MM.1S (cell line): Measurements from ENCODE around the gene CCDC154.

Source experiments
- DNase-seq: peaks from one replicate; pipeline ENCODE4 v3.0.0-alpha.2; 2015
- H2AFZ ChIP-seq: fragments of 300-600 bp; sonication (generic); 2 replicates; pipeline ENCODE4 v1.6.0; 2016; ENCODE audit warnings: antibody characterized with exemption, low read length
- H3F3A ChIP-seq: fragments of 300-600 bp; sonication (generic); 2 replicates; pipeline ENCODE4 v1.6.1; 2016; ENCODE audit warnings: mild to moderate bottlenecking, antibody characterized with exemption, low read length, moderate library complexity, mixed read lengths; ENCODE audit not compliant: insufficient read depth
- H3K27ac ChIP-seq: fragments of 300-600 bp; sonication (generic); 2 replicates; pipeline ENCODE4 v1.5.1; 2016; ENCODE audit warnings: mild to moderate bottlenecking, low read length
- H3K27me3 ChIP-seq: fragments of 300-600 bp; sonication (generic); replicated peaks from 2 replicates; pipeline ENCODE4 v1.6.0; 2016; ENCODE audit warnings: low read length; ENCODE audit not compliant: insufficient read depth
- H3K36me3 ChIP-seq: fragments of 300-600 bp; sonication (generic); replicated peaks from 2 replicates; pipeline ENCODE4 v1.6.1; 2016; ENCODE audit warnings: mild to moderate bottlenecking, low read length, mixed read lengths; ENCODE audit not compliant: insufficient read depth
- H3K4me1 ChIP-seq: fragments of 300-600 bp; sonication (generic); 2 replicates; pipeline ENCODE4 v1.6.1; 2016; ENCODE audit warnings: low read length, mixed read lengths
- H3K4me2 ChIP-seq: fragments of 300-600 bp; sonication (generic); 2 replicates; pipeline ENCODE4 v1.6.0; 2016; ENCODE audit warnings: low read depth, low read length
- H3K4me3 ChIP-seq: fragments of 300-600 bp; sonication (generic); 2 replicates; pipeline ENCODE4 v1.5.1; 2016; ENCODE audit warnings: low read length, mixed read lengths
- H3K79me2 ChIP-seq: fragments of 300-600 bp; sonication (generic); 2 replicates; pipeline ENCODE4 v1.6.1; 2016; ENCODE audit warnings: mixed run types, low read length, mixed read lengths
- H3K9ac ChIP-seq: fragments of 300-600 bp; sonication (generic); 2 replicates; pipeline ENCODE4 v1.6.1; 2016; ENCODE audit warnings: low read length, mixed read lengths
- H3K9me2 ChIP-seq: fragments of 300-600 bp; sonication (generic); replicated peaks from 2 replicates; pipeline ENCODE4 v1.6.1; 2016; ENCODE audit warnings: mild to moderate bottlenecking, low read length, mixed read lengths; ENCODE audit not compliant: insufficient read depth
- H3K9me3 ChIP-seq: fragments of 300-600 bp; sonication (generic); replicated peaks from 2 replicates; pipeline ENCODE4 v1.6.1; 2016; ENCODE audit warnings: mild to moderate bottlenecking, low read length, mixed read lengths; ENCODE audit not compliant: insufficient read depth
- H4K20me1 ChIP-seq: fragments of 300-600 bp; sonication (generic); 2 replicates; pipeline ENCODE4 v1.6.1; 2016; ENCODE audit warnings: mild to moderate bottlenecking, low read length, moderate library complexity, mixed read lengths; ENCODE audit not compliant: insufficient read depth
- CTCF ChIP-seq: fragments of 300-600 bp; sonication (generic); IDR thresholded peaks from 2 replicates; pipeline ENCODE4 v1.5.1; 2016; ENCODE audit warnings: antibody characterized with exemption, low read length, mixed read lengths
- EZH2 ChIP-seq: fragments of 300-600 bp; sonication (generic); optimal IDR thresholded peaks from 2 replicates; pipeline ENCODE3; 2017; ENCODE audit warnings: low read depth, mild to moderate bottlenecking, antibody characterized with exemption, low read length, mixed read lengths
- EZH2phosphoT487 ChIP-seq: fragments of 300-600 bp; sonication (generic); IDR thresholded peaks from 2 replicates; pipeline ENCODE4 v1.6.1; 2018; ENCODE audit warnings: antibody characterized with exemption, low read length

CCDC154 gene

GRCh38 chr16:1455190-1456171, 11.1 kb upstream of the CCDC154 start:
- Histone ChIP-seq H2AFZ (no peak overlapping the region), H3K9ac (no peak overlapping the region), H4K20me1 (no peaks in the 10 kb centered on the region), H3K79me2 (no peaks in the 10 kb centered on the region), H3K4me1 (no peaks in the 10 kb centered on the region), H3K27me3 (no peaks in the 10 kb centered on the region), H3K4me2 (no peak overlapping the region), H3K4me3 (no peak overlapping the region), H3K36me3 (no peaks in the 10 kb centered on the region), H3K9me3 (no peaks in the 10 kb centered on the region), H3K9me2 (no peaks in the 10 kb centered on the region), H3F3A (no peaks in the 10 kb centered on the region), H3K27ac (no peak overlapping the region)
- no peak for TF ChIP-seq EZH2phosphoT487
- TF ChIP-seq EZH2: no peak
- TF ChIP-seq CTCF: no peak
- no peak for DNase-seq

- no peaks in the 10 kb centered on the region for H3F3A ChIP-seq
- H3K36me3 ChIP-seq: no peaks in the 10 kb centered on the region
- H3K27me3 ChIP-seq: no peaks in the 10 kb centered on the region
- H3K9me3 ChIP-seq: no peaks in the 10 kb centered on the region
- H4K20me1 ChIP-seq: no peaks in the 10 kb centered on the region
- H3K4me2 ChIP-seq: no peak overlapping the region
- DNase-seq: no peak
- no peak overlapping the region for H2AFZ ChIP-seq
- H3K9ac ChIP-seq: no peak overlapping the region
- no peaks in the 10 kb centered on the region for H3K9me2 ChIP-seq
- no peak for TF ChIP-seq CTCF
- TF ChIP-seq EZH2phosphoT487: no peak
- TF ChIP-seq EZH2: no peak
- no peak overlapping the region for H3K4me3 ChIP-seq
- H3K79me2 ChIP-seq: no peaks in the 10 kb centered on the region
- H3K27ac ChIP-seq: no peak overlapping the region
- H3K4me1 ChIP-seq: no peaks in the 10 kb centered on the region
Observed at GRCh38 chr16:1454561-1454960, 10.2 kb upstream of the CCDC154 start.

GRCh38 chr16:1453316-1453715, 9.0 kb upstream of the CCDC154 start:
- Histone ChIP-seq H4K20me1 (no peaks in the 10 kb centered on the region), H3K9ac (no peak overlapping the region), H3K27ac (no peak overlapping the region), H3K4me1 (no peaks in the 10 kb centered on the region), H3K79me2 (no peaks in the 10 kb centered on the region), H3K27me3 (no peaks in the 10 kb centered on the region), H3K4me2 (no peak overlapping the region), H3K36me3 (no peaks in the 10 kb centered on the region), H3K9me3 (no peaks in the 10 kb centered on the region), H3F3A (no peaks in the 10 kb centered on the region), H3K9me2 (no peaks in the 10 kb centered on the region), H2AFZ (no peak overlapping the region), H3K4me3 (no peak overlapping the region)
- no peak for TF ChIP-seq EZH2phosphoT487
- TF ChIP-seq CTCF: no peak
- TF ChIP-seq EZH2: no peak
- no peak for DNase-seq
